HG03064 (cell line): ENCODE data around the gene PSG2.
"Not testable (repeated sequence)": the region's sequence is repeated elsewhere in the genome, so short reads cannot be mapped to it uniquely, and the experiment has no call there.

Experiments used
- ATAC-seq: cut with Tn5 transposase; IDR thresholded peaks from one replicate; pipeline ENCODE4 v1.9.1; 2021; ENCODE audit warnings: low read depth; ENCODE audit not compliant: unreplicated experiment

Gene PSG2

GRCh38 chr19:43083721-43084120 is 1.2 kb upstream of the PSG2 start:
- ATAC-seq = not testable (repeated sequence)

- no peak for ATAC-seq
Observed at GRCh38 chr19:43078311-43078710, 4.2 kb downstream of the PSG2 start.

- ATAC-seq = not testable (repeated sequence)
Observed at GRCh38 chr19:43077881-43078280, 4.6 kb downstream of the PSG2 start.

DNA sequence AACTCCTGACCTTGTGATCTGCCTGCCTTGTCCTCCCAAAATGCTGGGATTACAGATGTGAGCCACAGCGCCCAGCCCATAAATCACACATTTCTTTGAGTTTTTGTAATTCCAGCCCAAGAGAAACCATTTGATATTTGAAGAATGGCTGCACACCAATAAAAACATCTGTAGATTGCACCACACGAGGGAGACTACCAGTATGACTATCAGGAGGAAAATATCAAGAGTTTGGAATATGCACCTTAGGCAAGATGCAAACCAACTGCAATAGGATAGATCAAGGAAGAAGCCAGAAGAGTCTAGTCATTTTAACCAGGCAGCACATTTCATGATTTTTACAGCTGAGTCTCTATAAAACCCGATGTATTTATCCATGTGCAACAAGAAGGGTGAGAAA is 20.1 kb downstream of the PSG2 start:
- ATAC-seq = not testable (repeated sequence)

DNA sequence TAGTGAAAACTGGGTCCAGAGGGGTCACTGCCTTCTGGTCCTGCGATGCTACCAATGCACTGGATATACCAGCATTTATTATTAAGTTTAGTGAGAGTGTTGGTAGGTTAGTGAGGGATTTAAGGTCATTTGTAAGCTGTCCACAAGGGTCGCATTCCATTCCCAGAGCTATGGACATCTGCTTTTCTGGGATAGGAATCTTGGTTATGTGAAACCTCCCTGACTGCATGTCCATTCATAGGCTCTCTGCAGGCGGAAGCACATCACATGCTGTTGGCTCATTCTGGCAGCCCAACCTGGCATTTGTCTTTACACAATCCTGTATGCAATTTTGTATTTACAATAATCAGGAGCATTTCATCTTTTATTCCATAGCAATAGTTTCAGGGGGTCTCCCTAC is 21.2 kb downstream of the PSG2 start:
- ATAC-seq = not testable (repeated sequence)

DNA sequence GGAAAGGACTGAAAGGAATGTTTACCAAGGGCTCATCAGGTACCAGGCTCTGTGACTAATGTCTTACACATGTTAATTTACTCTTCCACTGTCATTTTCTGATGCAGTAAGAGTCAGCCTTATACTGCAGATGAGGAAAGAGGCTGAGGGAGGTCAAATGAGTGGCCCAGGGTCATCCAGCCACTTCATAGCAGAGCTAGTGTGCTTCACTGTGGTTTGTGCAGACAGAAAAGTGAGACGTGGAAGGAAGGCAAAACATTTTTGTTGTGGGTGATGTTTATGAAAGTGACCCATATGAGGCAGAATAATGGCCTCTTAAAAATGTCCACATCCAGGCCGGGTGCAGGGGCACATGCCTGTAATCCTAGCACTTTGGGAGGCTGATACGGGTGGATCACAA is 22.2 kb downstream of the PSG2 start:
- ATAC-seq = not testable (repeated sequence)

GRCh38 chr19:43059482-43059881 is 23.0 kb downstream of the PSG2 start:
- ATAC-seq = not testable (repeated sequence)

DNA sequence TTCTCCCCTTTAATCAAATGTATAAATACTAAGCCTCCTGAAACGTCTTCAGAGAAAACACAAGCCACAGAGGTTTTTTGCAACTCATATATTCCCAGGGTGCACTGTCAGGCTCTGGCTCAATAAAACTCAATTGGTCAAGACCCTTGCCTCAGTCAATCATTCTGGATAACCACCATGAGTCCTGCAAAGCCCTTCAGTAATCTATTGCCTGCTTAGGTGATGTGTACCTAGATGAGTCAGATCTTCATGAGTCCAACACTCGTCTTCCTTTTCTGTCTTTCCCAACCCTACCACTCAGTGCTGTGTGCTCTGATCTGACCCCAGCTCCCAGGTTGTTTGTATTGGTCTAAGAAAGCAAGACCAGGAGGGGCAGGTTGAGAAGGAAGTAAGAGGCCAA is 24.1 kb downstream of the PSG2 start:
- ATAC-seq = not testable (repeated sequence)

- ATAC-seq = not testable (repeated sequence)
Observed at GRCh38 chr19:43047966-43048365, 34.5 kb downstream of the PSG2 start.

GRCh38 chr19:43046578-43046977 is 35.9 kb downstream of the PSG2 start:
- not testable (repeated sequence) for ATAC-seq

- not testable (repeated sequence) for ATAC-seq
Observed at GRCh38 chr19:43043492-43044180, 38.9 kb downstream of the PSG2 start.

GRCh38 chr19:43031645-43032044 is 50.9 kb downstream of the PSG2 start:
- ATAC-seq = not testable (repeated sequence)

GRCh38 chr19:43028866-43029265 is 53.6 kb downstream of the PSG2 start:
- ATAC-seq = no peak

- not testable (repeated sequence) for ATAC-seq
Observed at GRCh38 chr19:43027985-43028384, 54.5 kb downstream of the PSG2 start.

GRCh38 chr19:43027061-43027460 is 55.4 kb downstream of the PSG2 start:
- ATAC-seq = not testable (repeated sequence)

- not testable (repeated sequence) for ATAC-seq
Observed at GRCh38 chr19:43026369-43026768, 56.1 kb downstream of the PSG2 start, which contains the start of gene PSG11. TSS of gene PSG11 (minus strand) at chr19:43026469. CDS start at chr19:43026372, 97 bp downstream.

DNA sequence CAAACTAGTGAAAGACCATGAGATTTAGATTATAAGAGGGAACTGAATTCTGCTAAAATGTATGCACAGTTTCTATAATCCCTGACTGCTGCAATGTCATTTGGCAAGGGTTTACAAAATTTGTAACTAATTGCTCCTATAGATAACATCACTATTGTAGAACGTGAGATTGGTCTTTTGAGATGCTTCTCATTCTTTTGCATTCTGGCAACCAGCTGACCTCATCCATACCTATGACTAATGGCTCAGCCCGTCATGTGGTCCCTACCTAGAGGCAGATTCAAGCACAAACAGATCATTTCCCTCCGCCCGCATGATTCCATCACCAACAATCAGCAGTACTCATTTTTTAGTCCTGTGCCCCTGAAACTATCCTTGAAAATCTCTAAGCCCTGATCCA is 60.4 kb downstream of the PSG2 start:
- not testable (repeated sequence) for ATAC-seq

DNA sequence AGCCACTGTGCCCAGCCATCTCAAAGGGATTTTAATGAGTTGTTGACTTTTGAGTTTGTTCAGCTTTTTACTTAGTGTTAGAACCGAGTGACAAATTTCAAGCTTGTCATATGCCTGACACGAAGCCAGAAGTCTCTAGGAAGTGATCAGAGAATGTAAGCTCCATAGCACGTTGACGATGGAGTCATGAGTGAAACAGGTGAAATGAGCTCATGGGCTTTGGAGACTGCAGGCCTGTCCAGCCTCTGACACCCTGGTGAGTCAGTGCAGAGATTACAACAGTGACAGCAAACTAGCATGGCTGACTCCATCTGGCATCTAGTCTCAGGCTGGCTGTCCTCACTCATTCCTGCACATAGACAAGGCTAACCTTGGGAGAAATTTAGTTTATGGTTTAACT is 60.9 kb downstream of the PSG2 start:
- ATAC-seq = not testable (repeated sequence)

- ATAC-seq = not testable (repeated sequence)
Observed at GRCh38 chr19:43019588-43019987, 62.9 kb downstream of the PSG2 start.
